CD4-positive, alpha-beta T cell treated with Interleukin-4 for 4 hours (primary cell): ENCODE data around the gene TPK1.

Source experiments
- DNase-seq: peaks from one replicate; pipeline ENCODE4 v3.0.0-alpha.2; 2020

TPK1 gene

DNA sequence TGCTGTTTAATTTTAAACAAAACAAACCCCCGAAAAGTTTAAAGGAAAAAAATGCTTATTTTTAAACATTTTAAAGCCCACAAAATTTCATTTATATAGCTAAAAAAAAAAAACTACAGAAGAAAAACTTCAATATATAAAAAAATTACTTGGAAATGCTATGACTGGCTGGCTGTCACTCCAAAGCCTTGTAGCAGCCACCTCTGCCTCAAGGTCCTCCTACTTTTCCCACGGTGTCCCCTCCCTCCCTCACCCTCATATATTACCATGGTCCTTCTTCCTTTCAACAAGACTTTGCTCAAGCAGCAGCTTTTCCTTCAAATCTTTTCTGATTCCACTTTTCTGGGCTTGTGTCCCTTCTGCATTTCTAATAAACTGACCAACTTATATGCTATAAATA, 122.0 kb downstream of the TPK1 start:
- no peak for DNase-seq

DNA sequence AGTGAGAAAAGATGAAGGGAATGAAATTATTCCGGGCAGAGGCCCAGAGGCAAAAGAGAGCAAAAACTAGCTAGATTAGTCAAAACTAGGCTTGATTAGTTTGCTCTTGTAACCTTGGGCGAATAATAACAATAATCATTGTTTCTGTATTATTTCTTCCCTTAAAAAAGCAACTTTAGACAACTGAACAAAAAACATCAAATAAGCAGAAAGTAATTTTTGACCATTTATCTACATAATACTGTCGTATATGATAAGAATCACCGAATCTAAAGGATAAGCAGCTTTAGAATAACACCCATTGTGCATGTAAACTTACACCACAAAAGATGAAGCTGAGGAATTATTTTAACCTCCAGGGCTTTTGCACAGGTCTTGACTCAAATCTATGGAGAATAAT, 125.1 kb downstream of the TPK1 start:
- no peak for DNase-seq

DNA sequence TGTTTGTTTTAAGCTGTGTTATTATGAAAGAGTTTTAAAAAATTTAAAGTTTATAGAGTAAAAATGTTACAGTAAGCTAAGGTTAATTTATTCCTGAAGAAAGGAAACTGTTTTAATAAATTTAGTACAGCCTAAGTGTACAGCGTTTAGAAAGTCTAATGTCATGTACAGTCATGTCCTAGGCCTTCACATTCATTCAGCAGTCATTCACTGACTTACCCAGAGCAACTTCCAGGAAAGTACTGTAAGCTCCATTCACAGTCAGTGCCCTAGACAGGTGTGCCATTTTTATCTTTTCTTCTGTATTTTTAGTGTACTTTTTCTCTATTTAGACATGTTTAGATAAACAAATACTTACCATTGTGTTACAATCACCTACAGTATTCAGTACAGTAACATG, 126.8 kb downstream of the TPK1 start:
- DNase-seq, result no peak

DNA sequence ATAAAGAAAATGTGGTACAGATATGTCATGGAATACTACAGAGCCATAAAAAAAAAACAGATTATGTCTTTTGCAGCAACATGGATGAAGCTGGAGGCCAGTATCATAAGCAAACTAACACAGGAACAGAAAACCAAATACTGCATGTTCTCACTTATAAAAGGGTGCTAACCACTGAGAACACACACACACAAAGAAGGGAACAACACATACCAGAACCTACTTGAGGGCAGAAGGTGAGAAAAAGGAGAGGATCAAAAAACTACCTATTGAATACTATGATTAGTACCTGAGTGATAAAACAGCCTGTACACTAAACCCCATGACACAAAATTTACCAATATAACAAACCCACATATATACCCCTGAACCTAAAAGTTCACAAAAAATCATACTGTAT, 144.6 kb downstream of the TPK1 start:
- no peak for DNase-seq

DNA sequence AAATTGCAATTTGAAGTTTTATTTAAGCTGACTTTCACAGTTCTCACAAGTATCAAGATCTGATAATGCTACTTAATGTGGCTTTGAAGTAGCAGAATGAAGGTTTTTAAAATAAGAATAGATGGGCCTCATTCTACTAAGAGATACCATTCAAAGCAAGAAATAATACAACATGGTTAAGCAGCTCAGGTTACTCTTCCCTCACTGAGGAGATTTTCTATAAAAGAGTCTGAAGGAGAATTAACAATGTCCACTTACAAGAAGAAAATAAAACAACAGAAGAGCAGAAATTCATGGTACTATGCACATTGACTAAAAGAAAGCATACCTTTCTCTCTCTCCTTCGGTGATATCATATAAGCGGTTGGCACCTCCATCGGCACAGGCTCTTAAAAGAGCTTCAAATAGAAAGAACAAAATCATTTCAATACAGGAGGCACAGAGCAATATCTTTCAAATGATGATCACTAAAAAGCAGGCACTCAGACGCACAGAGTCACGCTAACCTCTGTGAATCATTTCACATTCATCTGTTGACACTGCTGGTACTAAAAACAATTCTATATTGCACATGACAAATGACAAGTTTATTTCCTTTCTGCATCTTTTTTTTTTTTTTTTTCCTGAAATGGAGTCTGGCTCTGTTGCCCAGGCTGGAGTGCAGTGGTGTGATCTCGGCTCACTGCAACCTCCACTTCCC, 153.1 kb downstream of the TPK1 start:
- no peak for DNase-seq

DNA sequence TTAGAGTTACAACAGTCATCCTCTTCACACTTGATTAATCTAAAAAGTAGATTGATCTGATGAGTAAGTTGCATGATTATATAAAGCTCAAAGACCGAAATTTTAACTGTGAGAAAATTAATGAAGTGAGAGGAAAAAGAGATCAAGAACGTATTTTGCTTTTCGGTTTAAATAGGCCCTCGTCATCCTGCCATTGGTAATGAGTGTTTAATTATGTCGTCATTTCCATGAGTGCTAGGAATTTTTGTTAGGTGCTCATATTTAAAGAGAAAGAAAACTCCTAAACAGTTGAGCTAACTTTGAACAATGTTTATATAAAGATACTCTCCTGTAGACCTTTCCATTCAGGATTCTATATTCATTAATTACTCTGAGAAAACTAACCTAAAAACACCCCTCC, 159.4 kb downstream of the TPK1 start:
- no peak for DNase-seq

DNA sequence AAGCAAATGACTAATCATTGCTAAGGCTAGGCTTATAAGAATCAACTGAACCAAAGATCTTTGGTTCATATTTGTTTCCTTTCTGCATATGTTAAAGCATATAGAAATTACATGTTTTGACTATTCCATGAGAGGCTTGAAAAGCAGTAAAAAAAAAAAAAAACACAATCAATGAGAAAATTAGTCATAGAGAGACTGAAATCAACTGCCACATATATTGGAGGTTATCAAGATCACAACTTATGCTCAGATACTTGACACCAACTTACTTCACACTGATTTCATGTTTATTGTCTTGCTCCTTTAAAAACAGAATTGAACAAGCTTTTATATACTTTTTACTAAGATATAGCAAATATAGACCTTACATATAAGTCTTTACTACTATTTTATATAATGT, 161.3 kb downstream of the TPK1 start:
- no peak for DNase-seq

DNA sequence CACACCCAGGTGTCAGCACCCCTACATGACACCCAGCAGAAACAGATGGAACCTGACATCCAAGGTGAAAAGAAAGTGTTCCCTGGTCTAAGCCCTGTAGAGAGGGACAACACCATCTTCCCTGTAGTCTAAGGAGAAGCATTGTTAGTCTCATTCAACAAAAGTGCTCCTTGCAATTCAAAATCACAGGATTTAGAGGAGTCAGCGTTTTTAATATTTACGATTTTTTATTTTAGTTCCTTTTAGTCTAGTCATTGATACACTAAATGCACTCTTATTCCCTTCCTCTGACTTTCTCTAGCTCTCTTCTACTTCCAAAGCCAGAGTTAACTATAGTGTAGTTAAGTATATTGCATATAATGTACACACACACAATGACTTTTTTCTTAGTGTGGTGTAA, 163.0 kb downstream of the TPK1 start:
- DNase-seq, result no peak

DNA sequence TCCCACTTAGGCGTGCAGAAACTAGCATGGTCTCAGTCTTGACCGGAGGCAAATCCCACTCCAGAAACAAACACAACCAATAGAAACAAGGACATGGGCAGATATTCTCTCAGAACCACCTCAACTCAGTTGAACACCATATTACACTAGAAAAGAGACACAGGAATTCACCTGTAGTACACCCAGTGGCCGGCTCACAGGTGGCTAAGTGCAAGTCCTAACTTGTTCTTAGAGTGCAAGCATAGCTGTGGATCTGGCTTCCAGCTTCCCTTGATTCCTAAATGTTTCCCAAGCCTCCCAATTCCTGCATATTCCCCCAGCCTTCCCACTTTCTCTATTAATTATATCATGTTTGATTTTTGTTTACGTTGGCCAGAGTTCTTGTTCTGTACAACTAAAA, 164.4 kb downstream of the TPK1 start:
- no peak for DNase-seq

DNA sequence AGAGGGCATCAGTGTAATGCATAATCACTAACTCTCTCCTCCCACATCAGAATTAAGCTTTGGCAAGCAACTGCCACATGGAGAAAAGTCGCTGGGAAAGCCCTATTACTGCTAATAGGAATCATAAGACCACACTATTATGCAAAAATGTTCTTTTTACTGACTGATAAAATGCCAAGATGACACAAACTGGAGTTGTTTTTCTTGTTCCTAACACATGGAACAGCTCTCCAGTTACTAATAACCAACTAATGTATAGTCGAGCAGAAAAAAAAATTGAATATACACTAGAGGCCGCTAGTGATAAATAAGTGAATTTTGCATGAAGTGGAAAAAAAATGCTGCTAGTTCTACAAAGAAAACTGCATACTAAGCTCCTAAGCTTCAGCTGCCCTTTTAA, 165.6 kb downstream of the TPK1 start:
- no peak for DNase-seq

DNA sequence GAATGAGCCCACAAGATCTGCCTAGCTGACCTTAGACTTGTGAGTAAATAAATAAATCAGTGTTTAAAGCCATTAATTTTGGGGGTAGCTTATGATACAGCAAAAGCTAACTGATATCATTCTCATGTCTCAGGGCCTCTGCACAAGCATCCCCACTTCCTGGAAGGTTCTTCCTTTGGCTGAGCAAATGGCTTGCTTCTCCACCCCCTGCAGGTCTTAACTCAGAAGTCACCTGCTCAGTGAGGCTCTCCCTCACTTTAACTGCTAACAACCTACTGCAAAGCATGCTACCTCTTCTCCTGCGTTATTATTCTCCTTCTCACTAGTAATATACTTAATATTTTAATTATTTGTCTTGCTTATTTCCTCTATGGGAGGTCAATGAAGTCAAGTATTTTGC, 167.3 kb downstream of the TPK1 start:
- no peak for DNase-seq

DNA sequence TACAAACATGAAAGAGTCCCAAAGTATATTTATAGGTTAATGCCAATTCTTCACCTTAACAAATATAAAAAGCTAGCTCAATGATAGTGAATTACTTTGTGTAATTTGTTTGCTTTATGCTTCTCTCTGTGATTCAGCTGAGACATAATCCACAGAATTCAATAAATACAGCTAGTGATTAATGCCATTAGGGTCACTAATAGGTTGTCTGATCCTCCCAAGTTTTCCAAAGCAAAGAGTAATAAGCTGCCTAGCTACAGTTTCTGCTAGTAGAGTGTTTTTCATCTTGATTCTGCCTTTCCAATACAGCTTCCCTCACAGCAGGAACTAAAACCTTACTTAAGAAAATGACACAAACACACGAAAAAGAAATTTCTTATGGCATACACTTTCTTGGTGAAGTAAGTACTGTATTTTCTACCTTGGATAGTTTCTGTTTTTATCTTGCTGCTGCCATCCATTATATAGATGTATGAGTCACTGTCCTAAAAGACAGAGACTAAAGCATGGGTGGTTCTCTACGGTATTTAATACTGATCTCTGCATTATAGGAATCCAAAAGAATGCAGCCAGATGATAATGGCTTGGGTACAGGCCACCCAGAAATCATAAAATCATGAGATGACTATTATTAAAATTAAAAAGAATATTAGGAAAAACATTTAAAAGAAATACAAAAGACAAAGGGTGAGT, 170.0 kb downstream of the TPK1 start:
- DNase-seq, result no peak

DNA sequence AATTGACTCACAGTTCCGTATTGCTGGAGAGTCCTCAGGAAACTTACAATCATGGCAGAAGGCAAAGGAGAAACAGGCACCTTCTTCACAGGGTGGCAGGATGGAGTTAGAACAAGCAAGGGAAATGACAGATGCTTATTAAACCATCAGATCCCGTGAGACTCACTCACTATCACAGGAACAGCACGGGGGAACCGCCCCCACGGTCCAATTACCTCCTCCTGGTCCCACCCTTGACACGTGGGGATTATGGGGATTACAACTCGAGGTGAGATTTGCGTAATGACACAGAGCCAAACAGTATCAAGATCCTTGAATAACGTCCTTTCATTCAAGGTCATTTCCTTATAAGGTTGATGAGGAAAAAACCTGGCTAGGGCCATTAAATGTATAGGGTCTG, 176.6 kb downstream of the TPK1 start:
- DNase-seq, result no peak

DNA sequence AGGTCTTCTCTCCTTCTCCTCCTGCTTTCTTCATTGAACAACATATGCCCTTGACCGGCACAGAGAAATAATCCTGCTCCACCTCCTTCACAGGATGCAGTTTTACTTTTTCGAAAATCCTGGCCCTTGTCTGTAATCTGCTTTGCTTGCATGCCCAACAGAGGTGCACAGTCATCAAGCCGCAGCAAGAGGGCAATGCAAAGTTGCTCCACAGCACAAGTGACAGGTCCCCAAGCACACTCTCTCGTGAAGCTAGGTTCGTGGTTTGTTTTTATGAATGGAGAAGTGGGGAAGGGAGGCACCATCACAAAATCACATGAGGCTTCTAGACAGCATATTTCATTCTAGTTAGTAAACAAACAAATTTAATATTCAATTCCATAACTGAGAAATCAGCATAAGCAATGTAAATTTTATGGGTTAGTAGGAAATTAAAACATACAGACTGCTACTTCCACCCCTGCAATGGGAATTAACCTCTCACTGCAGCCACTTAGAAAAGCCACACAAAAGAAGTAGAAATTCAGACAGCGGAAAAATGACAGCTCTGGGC, 178.8 kb downstream of the TPK1 start:
- no peak for DNase-seq

DNA sequence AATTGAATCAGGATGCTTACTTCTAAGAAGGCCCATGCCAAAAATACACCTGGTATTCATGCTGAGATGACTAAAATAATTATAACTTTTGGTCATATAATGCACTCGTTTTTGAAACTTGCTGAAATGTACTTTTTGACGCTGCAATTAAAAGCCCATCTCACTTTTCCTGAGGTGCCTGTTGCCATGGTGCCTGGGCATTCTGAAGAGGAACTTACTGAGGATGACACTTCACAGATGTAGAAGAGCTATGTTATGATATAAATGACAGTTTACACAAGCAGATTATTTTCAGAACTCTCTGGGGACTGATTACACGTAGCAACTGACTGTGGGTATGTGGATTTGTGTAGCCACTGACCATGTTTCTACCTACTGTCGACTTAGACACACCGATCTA, 182.4 kb downstream of the TPK1 start:
- DNase-seq, result no peak

DNA sequence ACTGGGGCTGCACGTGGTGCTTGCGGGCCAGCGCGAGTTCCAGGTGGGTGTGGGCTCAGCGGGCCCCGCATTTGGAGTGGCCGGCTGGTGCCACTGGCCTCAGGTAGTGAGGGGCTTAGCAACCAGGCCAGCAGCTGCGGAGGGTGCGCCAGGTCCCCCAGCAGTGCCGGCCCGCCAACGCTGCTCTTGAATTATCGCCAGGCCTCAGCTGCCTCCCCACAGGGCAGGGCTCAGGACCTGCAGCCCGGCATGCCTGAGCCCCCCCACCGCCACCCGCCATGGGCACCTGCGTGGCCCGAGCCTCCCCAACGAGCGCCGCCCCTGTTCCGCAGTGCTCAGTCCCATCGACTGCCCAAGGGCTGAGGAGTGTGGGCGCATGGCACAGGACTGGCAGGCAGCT, 185.4 kb downstream of the TPK1 start:
- no peak for DNase-seq

DNA sequence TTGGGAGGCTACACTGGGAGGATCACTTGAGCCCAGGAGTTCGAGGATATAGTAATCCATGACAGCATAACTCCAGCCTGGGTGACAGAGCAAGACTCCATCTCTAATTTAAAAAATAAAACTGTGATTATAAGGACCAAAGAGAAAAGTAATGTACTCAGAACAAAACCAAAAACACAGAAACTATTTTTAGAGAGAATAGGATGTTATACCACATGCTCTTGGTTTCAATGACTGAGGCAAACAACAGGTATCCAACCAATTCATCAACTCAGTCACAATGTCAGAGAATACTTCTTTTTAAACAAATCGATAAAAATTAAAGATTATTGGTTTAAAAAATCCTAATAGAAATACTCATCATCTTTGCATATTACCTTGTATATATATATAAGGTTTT, 186.7 kb downstream of the TPK1 start:
- no peak for DNase-seq

DNA sequence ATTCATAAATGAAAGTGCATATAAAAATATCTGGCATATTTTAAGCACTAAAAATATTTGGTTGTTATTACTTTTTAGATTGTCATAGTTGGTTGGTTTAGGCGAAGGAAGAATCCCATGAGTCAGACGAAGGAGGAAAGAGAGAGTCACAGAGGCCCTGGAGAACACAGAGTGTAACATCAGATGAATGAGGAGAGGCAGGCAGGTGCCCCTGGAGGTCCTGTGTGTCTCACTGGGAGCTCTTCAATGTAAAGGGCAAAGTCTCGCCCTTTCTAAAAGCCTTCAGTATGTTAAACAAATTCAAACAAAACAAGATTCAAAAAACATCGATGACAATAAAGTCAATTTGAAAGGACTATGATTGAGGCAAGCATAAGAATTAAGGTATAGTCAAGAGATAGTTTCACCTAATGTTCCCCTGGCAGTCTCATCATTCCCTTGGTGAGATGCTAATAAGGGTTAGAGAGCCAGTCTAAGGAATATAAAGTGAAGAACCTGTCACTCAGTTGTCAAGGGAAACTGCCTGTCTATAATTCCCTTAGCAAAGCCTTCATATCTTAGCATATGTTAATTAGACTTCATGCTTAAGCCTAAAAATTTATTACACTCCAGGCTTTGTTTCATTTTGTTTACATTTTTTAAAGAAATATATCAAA, 194.3 kb downstream of the TPK1 start:
- no peak for DNase-seq

DNA sequence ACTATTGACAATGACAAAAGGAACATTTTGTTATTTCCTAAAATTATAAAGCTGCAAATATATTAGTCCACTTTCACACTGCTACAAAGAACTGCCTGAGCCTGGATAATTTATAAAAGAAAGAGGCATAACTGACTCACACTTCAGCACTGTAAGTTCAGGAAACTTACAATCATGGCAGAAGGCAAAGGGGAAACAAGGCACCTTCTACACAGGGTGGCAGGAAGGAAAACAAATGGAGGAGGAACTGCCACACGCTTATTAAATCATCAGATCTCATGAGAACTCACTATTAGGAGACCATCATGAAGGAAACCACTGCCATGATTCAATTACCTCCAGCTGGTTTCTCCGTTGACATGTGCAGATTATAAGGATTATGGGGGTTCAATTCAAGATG, 203.1 kb downstream of the TPK1 start:
- DNase-seq, result no peak

DNA sequence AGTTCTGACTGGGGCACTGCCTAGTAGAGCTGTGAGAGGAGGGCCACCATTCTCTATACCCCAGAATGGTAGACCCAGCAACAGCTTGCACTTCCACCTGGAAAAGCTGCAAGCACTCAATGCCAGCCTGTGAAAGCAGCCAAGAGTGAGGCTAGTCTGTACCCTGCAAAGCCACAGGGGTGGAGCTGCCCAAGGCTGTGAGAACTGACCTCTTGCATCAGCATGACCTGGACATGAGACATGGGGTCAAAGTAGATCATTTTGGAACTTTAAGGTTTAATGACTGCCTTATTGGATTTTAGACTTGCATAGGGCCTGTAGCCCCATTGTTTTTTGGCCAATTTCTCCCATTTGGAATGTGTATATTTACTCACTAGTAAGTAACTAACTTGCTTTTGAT, 206.3 kb downstream of the TPK1 start:
- no peak for DNase-seq

DNA sequence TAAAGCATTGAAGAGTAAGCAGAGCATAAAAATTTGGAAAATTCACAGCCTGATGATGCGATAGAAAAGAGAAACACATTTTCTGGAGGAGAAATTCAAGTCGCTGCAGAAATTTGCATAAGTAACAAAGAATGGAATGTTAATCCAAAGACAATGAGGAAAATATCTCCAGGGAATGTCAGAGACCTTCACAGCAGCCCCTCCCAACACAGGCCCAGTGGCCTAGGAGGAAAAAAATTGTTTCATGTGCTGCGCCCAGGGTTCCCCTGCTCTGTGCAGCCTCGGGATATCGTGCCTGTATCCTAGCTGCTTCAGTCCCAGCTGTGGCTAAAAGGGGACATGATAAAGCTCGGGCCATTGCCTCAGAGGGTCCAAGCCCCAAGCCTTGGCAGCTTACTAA, 206.8 kb downstream of the TPK1 start:
- no peak for DNase-seq

DNA sequence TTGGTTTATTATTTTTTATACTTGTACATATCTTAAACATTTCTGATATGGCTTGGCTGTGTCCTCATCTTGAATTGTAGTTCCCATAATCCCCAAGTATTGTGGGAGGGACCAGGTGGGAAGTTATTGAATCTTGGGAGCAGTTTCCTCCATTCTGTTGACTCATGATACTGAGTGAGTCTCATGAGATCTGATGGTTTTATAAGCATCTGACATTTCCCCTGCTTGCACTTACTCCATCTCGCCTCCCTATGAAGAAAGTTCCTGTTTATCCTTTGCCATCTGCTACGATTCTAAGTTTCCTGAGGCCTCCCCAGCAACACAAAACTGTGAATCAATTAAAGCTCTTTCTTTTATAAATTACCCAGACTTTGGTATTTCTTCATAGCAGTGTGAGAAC, 207.7 kb downstream of the TPK1 start:
- DNase-seq, result no peak

DNA sequence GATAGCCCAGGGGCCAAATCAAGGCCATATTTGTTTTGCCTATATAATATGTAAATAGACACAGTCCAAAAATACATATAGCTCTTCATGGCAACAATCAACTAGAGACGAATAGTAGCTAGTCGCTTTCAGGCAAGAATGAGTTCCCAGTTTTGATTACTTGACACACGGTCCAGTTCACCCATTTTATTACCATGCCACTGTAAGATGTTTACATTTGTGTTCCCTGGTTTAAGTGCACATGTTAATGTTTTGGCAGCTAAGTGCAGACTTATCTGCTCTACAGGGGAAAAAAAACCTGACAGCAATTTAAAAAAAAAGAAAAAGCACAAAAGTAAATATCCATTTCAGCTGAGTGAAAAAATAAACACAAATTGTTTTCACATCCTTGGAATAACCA, 213.1 kb downstream of the TPK1 start:
- DNase-seq, result no peak

DNA sequence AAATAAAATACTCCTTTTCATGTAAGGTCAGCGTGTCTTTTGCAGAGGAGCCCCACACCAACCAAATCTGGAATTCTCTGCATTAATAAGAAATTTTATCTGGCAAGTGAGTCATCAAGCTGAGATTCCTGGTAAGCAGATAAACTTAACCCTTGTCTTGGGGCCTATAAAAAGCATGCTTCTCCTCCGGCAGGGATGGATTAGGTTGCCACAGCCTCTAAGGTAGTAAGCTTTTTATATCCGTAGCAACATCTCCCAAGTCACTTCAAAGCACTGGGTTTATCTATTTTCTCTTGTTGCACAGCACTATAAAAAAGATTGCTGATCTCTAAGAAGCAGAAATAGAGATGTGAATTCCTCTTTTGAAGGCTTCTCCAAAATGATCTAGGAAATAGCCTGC, 229.6 kb downstream of the TPK1 start:
- no peak for DNase-seq
